Skeletal muscle cell (primary cell): ENCODE measurements around the gene APLNR.

ENCODE experiments used
- DNase-seq: peaks from one replicate; pipeline ENCODE4 v3.0.0-alpha.2; 2010; ENCODE audit warnings: low read depth
- H3K4me3 ChIP-seq: 2 replicates; pipeline ENCODE4 v1.5.1; 2011; ENCODE audit warnings: low read depth, mild to moderate bottlenecking, control low read depth, low read length, moderate library complexity

Gene APLNR

GRCh38 chr11:57191311-57192219 is 45.5 kb downstream of the APLNR start:
- no peak for DNase-seq
- no peak overlapping the region for H3K4me3 ChIP-seq

- no peak for DNase-seq
- no peak overlapping the region for H3K4me3 ChIP-seq
These were observed 46.5 kb downstream of the APLNR start for GRCh38 chr11:57190548-57190947.
